Activated CD8-positive, alpha-beta memory T cell treated with anti-CD3 and anti-CD28 coated beads, Interleukin-2, amount 50 U/mL, for 24 hours (primary cell): ENCODE results near the gene SFXN2.
A peak's percentile ranks its signal among the peaks of the same experiment; 100 is the strongest.
"Not testable (repeated sequence)": the region's sequence is repeated elsewhere in the genome, so short reads cannot be mapped to it uniquely, and the experiment has no call there.

Experiments
- DNase-seq: peaks from one replicate; pipeline ENCODE4 v3.0.0-alpha.2; 2020; ENCODE audit errors: extremely low read depth

SFXN2 gene

DNA sequence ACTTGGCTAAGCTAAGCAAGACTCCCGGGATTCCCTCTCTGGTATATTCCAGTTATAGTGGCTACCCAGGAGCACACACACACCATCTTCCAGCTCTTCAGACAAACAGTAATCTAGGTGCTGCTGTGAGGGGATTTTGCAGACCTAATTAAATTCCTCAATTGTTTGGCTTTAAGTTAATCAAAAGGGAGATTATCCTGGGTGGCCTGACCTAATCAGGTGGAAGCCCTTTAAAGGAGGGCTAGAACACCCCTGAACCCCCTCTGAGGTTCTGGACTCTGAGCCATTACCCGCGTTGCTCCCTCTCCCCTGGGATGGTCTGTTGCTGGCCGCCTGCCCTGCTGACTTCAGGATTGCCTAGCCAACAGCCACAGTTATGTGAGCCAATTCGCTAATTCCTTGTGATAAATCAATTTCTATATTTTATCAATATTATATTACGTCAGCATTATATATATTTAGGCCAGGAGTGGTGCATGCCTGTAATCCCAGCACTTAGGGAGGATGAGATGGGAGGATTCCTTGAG, 6.4 kb downstream of the SFXN2 start:
- DNase-seq, result no peak

DNA sequence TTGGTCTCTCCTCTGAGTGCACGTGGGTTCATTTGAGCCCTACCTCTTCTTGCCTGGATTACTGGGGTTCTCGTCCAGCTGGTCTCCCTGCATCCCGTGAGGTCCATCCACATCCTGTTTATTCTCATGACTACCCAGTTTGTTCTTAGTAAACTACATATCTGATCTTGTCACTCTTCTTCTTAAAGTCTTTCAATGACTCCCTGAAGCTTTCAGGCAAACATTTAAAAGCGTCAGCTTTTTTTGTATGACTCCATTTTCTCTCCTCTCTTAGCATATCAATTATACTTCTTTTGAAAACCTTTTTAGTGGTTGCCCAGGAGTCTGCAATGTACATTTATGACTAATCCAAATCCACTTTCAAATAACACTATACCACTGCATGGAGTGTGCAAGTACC, 7.5 kb downstream of the SFXN2 start:
- DNase-seq, result no peak

DNA sequence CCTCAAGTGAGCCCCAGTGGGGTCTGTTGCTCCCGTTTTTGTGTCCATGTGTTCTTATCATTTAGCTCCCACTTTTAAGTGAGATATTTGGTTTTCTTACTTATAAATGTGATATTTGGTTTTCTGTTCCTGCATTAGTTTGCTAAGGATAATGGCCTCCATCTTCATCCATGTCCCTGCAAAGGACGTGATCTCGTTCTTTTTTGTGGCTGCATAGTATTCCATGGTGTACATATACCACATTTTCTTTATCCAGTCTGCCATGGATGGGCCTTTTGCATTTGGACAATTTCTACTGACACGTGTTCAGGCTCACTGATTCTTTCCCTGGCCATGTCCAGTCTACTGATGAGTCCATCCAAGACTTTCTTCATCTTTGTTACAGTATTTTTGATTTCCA, 9.6 kb downstream of the SFXN2 start:
- DNase-seq, result no peak

DNA sequence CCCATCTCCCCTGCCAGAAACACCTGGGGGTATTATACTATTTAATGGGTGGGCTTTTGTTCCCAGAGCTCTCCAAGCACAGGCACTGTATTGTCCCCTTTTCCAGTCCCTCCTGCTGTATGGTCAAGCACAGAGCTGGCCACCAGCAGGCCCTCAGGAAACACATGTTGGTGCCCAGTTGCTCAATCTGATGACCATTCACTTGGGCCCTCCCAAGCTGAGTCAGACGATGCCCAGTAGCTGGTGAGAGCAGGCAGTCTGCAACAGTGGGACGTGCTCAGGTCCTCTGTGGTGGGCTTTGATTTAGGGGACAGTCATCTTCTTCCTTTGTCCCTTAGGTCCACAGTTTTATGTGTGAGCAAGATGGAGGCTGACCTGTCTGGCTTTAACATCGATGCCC, 11.8 kb downstream of the SFXN2 start:
- DNase-seq, result no peak

DNA sequence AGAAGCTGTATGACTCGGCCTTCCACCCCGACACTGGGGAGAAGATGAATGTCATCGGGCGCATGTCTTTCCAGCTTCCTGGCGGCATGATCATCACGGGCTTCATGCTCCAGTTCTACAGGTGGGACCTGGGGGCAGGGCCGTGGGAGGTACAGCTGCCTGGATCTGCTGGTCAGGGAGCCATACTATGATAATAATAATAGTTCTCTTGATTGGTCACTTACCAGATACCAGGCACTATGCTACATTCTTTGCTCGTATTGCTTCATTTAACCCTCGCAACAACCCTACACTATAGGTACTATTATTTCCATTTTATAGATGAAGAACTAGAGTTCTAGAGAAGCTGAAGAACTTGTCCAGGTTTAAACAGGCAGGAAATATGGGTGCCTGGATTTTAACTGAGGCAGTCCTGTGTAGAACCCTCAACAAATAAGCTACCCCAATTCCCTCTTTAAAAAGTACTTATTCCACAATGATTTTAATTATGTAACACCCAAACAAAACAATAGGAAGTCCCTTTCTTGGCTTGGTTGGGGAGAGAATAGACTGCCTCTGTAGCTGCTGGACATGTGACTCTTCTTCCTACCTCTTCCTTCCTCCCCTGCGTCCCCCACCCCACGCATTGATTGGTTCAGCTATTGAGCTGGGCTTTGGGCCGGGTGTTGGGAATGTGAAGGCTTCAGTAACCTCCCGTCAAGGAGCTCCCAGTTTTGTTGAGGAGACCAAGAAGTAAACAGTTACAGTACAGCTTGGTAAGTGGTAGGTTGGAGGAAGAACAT, 12.8 kb downstream of the SFXN2 start:
- DNase-seq, result no peak

DNA sequence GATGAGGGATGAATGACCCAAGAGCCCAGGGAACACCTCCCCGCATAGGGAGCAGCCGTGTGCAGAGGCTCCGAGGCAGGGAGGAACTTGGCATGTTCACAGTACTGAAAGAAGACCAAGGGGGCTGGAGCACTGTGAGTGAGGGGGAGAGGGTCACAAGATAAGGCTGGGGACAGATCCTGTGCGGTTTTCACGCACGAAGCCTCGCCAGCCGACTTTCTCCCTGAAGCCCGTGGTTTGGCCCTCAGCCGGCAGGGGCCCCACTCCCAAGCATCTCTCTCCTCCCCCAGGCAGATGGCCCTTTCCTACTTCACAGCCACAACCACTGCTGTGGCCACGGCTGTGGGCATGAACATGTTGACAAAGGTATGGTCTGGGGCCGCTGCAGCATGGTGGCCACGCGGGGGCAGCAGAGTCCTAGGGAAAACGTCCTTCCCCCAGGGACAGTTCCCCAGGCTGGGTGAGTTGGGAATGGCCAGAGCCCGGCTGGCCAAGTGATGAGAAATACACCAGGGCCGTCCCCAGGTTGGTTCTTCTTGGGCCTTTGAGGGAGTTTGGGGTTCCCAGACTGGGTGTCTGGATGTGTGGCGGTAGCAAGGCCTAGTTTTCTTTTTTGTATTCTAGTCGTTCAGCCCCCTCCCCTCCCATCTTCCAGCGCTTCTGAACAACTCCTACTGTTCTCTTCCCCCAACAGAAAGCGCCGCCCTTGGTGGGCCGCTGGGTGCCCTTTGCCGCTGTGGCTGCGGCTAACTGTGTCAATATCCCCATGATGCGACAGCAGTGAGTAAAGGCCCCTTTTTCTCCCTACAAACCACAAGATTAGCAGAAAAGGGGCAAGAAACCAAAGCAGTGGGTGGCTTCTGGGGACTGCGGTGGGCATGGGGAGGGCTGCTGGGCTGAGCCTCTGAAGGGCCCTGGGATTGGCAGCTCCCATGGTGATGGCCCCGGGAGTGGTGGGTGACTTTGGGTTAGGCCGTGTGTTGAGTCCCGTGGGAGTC, 14.9 kb downstream of the SFXN2 start:
- DNase-seq, result no peak

DNA sequence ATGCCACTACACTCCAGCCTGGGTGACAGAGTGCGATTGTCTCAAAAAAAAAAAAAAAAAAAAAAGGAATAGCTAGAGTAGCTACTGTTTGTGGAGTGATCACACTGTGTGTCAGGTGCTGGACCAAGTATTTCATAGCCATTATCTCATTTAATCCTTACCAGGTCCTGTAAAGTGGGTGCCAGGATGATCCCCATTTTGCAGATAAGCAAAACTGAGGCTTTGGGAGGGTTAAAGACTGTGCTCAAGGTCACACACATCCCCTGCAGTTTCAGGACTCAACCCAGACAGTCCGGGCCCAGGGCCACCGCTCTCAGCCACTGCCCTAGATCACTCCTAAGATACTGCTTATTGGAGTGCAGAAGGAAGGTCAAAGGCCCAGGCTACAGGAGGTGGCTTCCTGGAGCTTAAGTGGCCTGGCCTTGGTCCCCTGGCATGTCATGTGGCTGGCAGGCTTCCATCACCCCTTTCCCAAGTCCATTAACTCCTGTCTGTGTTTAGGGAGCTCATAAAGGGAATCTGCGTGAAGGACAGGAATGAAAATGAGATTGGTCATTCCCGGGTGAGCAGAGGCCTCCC, 16.9 kb downstream of the SFXN2 start:
- DNase-seq, result no peak

DNA sequence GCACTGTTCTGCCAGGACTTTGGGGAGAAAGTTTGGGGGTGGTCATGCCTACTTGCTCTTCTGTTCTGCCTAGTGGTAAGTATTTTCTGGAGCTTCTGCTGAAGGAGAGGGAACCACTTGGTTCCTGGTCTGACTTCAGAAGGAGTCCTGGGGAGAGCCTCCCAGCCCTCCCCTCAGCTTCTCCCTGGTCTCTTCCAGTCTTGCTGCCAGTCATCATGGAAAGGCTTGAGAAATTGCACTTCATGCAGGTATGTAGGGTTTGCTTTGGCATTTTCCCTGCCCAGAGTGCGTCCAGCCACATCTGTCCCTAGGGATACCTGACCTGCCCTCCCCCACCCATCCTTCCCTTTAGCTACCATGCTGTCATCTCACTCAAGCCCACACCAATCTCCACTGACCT, 18.2 kb downstream of the SFXN2 start:
- DNase-seq, result no peak

GRCh38 chr10:102735065-102735562, 20.7 kb downstream of the SFXN2 start:
- DNase-seq, result no peak

GRCh38 chr10:102738692-102739121, 24.3 kb downstream of the SFXN2 start:
- DNase-seq, result no peak

GRCh38 chr10:102740229-102740628, 25.8 kb downstream of the SFXN2 start:
- DNase-seq, result no peak

GRCh38 chr10:102741726-102742237, 27.3 kb downstream of the SFXN2 start:
- DNase-seq, result no peak

GRCh38 chr10:102742313-102742712, 27.9 kb downstream of the SFXN2 start:
- not testable (repeated sequence) for DNase-seq

GRCh38 chr10:102743078-102743587, 28.7 kb downstream of the SFXN2 start:
- DNase-seq, result no peak

GRCh38 chr10:102743588-102744373, 29.3 kb downstream of the SFXN2 start, which contains the start of gene WBP1L:
TSS of gene WBP1L (plus strand) at chr10:102743948. CDS start at chr10:102744054, 106 bp downstream.
- peak; percentile 88 for DNase-seq

DNA sequence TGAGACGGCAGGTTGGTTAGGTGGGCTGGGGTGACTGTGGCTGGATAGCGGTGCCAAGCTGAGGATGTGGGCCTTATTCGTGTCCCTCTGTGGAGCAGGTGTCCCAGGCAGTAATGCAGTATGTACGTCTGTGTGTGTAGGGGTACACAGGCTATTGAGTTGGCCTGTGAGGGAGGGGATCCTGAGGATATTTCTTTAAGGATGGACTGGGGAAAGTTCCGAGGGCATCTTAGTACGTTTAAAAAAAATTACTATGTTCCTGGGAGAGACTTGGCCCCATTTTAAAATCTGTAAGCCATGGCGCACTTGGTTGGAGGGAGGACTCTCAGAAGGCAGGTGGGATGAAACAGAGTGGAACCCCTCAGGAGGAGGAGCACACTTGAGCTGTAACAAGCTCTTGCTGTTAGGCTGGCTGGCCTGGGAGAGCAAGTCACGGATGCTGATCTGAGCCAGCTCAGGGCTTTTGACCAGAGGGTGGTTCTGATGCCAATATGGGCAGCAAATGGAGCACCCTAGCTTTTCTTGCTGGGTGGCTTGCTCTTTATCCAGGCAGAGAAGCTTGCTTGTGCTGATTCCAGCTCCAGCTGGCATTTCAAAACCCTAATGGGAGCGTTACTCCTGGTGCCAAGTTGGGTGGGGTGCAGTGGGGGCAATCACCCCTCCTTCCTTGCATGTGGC, 30.1 kb downstream of the SFXN2 start:
- DNase-seq, result no peak

- no peak for DNase-seq
These were observed 30.7 kb downstream of the SFXN2 start for GRCh38 chr10:102745157-102745556.

DNA sequence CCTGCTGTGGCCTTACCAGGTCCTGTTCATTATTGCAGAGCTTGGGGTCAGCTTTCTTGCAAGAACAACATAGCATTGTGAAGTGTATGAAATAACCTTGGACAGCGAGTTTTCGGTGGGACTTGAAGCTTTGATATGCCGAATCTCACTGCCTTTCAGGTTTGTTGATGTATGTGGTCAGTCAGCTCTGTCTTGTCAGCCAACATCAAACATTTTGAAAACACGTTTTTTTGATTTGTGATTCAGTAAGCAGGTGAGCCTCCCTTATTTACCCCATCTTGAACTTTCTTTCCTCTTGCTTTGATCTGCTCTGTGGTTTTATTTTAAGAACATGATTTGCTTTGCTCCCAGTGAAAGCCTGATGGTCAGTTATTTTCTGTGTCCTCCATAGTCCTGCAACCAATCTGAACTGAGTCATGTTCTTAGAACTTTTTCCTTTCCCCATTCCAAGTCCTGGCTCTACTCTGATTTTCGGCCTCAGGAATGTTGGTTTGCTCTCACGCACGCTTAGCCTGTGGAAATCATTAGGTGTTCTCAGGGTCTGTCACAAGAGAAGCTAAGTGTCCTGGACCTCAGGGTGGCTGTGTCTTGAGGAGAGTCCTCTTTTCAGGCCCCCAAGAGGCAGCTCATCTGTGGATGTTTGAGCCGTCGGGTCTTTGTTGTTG, 38.0 kb downstream of the SFXN2 start:
- no peak for DNase-seq

GRCh38 chr10:102752934-102753664, 38.7 kb downstream of the SFXN2 start:
- no peak for DNase-seq
